GM19238 (cell line): ENCODE results near the gene KLHDC10.
"Not testable (repeated sequence)": the region's sequence is repeated elsewhere in the genome, so short reads cannot be mapped to it uniquely, and the experiment has no call there.

ENCODE experiments used
- DNase-seq: peaks from one replicate; pipeline ENCODE4 v3.0.0; 2011; ENCODE audit warnings: low spot score; ENCODE audit not compliant: insufficient read length

Gene KLHDC10

DNA sequence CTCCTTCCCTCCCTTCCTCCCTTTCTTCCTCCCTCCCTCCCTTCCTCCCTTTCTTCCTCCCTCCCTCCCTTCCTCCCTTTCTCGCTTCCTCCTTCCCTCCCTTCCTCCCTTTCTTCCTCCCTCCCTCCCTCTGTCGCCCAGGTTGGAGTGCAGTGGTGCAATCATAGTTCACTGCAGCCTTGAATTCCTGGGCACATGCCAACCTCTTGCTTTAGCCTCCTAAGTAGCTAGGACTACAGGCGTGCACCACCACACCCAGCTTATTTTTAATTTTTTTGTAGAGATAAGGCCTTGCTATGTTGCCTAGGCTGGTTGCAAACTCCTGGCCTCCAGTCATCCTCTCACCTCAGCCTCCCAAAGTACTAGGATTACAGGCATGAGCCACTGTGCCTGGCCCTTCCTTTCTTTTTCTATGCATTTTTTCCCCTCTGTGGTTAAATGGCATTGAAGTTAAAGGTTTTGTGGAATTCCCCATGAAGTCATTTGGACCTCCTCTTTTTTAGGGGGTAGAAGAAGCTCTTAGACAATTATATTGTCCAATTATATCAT is 9.6 kb downstream of the KLHDC10 start:
- no peak for DNase-seq

GRCh38 chr7:130083497-130083896 is 13.2 kb downstream of the KLHDC10 start:
- DNase-seq = not testable (repeated sequence)

DNA sequence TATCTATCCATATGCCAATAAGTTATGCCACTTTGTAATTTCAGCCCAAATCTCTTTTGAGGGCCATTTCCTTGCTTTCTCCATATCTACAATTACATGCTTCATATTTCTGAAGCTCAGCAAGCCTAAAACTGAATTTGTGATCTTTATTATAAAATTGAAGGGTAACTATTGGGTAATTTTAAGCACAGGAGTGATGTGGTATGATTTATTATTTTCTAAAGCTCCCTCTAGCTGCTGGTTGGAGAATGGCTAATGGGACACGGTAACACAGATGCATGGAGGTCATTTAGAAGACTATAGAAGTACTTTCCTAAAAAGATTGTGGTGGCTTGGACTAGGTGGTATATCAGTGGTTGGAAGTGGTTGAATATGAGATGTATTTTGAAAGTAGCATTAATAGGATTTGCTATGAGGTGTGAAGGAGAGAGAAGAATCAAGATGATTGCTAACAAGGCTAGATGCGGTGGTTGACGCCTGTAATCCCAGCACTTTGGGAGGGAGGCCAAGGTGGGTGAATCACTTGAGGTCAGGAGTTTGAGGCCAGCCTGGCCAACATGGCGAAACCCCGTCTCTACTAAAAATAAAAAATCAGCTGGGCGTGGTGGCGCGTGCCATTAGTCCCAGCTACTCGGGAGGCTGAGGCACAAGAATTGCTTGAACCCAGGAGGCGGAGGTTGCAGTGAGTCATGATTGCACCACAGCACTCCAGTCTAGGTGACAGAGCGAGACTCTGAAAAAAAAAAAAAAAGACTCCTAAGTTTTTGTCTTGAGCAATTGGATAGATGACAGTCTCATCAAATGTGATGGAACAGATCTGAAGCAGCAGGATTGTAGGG is 13.9 kb downstream of the KLHDC10 start:
- DNase-seq = no peak

DNA sequence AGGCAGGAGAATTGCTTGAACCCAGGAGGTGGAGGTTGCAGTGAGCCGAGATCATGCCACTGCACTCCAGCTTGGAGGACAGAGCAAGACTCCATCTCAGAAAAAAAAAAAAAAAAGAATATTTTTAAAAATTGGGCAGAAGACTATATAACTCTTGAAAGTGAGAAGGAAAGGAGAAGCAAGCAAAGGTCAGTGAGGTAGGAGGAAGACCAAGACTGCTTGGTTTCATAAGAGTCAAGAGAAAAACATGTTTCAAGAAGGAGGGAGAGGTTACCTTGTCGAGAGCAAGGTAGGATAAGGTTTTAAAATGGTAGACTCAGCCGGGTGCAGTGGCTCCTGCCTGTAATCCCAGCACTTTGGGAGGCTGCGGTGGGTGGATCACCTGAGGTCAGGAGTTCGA is 14.9 kb downstream of the KLHDC10 start:
- DNase-seq = not testable (repeated sequence)

GRCh38 chr7:130086938-130087337 is 16.6 kb downstream of the KLHDC10 start:
- DNase-seq = no peak

GRCh38 chr7:130087364-130087763 is 17.0 kb downstream of the KLHDC10 start:
- DNase-seq = no peak

- no peak for DNase-seq
Measured at GRCh38 chr7:130090745-130091532, 20.6 kb downstream of the KLHDC10 start.

DNA sequence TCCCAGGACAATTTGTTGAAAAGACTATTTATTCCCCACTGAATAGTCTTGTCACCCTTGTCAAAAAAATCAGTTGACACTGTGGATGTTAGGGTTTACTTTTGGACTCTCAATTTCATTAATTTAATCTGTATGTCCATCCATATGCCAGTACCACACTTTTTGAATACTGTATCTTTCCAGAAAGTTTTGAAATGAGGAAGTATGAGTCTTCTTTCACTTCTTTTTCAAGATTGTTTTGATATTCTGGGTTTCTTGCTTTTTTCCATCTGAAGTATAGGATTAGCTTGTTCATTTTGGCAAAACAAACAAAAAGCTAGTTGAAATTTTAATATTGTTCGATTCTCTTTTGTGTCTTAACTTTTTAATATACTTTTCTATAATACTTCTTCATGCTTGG is 21.7 kb downstream of the KLHDC10 start:
- DNase-seq = no peak

DNA sequence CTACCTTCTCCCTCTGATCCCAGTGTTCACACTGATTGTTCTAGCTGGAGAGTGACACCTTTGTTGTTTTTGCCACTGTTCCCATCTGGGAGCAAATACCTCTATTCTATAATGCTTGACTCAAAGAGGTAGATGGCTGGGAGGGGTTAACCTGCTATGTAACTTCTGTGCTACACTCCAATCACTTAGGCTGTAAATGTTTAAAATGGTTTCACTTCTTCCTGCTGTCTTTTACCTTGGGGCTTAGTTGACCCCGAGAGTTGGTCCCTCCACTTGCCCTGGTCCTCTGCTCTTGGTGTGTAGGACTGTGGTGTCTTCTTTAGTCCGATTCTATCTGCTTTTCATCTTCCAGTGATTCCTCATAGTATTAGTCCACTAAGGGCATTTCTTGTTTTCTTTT is 22.3 kb downstream of the KLHDC10 start:
- no peak for DNase-seq

DNA sequence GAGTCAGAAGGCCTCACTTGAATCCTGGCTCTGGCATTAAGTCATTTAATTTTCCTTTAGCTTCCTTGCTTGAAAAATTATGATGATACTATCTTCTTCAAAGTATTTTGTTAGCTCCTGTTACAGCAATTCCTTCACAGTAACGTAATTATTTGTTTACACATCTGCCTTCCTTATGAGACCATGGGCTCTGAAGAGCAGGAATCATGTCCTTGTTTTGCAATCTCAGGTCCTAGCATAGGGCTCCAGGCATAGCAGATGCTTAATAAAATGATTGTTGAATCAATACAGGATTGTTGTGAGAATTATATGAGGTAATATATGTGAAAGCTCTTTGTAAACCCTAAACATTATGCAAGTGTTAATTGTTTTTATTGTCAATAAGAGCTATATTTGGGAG is 25.5 kb downstream of the KLHDC10 start:
- DNase-seq = no peak

DNA sequence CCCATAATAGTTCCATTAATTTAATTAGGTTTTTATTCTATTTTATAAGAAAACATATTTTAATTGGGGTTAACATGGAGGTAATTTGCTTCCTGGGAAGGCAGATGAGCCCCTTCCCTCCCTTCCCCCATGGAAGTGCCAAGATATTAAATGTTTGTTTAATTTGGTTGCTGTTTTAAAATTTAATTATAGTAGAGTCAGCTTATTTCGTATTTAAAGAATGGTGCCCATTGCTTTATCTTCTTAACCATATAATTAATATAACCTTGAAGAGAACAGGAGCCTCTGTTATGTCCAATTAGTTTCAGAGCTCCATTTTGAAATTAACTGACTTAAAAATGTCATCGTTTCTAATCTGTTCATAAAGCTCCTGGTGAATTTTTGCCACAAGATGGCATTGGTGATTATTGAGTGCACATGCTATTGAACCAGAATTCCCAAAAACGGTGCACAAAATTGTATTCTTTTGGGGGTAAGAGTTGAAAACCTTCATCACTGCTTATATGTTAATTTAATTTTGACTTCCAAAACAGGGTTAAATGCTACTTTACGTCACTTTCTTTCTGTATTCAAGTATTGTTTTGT is 26.0 kb downstream of the KLHDC10 start:
- no peak for DNase-seq

DNA sequence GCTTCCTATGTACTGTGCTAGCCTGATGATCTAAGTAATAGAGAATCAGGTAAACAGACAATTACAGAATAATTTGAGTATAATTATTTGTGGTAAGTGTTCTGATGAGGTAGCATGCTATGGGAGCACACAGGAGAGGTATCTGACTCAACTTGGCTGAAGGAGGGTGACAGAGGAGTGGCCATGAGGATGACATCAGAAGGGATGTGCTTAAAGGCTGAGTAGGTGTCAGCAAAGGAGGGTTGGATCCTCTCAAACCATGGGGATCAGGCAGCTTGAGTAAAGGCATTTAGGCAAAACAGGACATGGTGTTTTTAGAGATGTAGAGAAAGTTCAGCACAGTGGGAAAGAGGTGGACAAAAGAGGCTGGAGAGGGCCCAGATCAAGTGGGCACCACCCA is 29.0 kb downstream of the KLHDC10 start:
- no peak for DNase-seq

DNA sequence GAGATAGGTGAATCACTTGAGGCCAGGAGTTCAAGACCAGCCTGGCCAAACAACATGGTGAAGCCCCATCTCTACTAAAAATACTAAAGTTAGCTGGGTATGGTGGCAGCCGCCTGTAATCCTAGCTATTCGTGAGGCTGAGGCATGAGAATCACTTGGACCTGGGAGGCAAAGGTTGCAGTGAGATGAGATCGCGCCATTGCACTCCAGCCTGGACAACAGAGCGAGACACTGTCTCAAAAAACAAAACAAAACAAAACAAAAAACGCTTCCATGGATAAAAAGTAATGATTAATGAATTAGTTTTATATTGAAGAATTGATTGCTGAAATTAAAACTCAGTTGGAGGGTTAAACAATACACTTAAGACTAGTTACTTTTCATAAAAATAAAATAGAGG is 32.3 kb downstream of the KLHDC10 start:
- no peak for DNase-seq

- no peak for DNase-seq
Measured at GRCh38 chr7:130107949-130108674, 37.8 kb downstream of the KLHDC10 start.

- no peak for DNase-seq
Measured at GRCh38 chr7:130108809-130109208, 38.5 kb downstream of the KLHDC10 start.

DNA sequence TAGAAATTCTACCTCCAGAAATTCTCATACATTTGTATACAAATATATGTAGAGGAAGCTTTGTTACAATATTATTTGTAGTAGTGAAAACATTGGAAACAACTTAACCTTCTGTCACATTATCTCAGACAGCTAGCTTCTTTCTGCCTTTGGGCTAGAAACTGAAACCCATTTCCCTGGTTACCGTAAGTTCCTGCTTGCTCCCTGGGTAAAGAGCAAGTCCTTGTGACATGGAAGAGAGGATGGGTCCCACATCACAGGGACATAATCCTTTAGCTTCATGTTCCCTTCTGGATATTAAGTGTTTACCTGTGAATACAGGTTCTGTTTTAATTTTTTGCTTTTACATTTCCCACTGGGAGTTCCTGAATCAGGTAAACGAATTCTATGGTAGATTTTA is 41.8 kb downstream of the KLHDC10 start:
- DNase-seq = no peak

DNA sequence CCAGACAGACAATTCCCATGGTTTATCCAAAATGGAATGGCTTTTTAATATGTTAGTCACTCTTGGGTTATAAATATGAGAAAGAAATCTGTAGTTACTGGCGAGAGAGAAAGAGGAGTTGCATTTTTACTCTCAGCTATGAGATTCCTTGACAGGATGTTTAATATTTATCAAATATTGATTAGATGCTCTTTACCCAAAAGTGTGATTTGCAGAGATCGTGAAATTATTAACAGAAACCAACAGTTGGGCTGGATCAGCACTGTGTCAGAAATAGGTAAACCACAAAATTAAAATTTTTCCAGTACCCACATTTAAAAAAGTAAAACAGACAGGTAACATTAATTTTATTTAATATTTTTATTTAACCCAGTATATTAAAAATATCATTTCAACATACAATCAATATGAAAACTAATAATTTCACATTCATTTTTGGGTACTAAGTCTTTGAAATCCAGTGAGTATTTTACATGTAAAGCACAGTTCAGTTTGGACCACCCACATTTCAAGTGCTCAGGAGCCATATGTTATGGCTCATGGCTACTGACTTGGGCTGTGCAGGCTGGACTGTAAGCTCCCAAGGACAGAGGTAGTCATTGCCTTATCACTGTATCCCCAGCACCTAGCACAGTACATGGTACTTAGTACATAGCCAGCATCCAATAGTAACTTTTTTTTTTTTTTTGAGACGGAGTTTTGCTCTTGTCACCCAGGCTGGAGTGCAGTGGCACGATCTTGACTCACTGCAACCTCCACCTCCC is 42.5 kb downstream of the KLHDC10 start:
- no peak for DNase-seq

DNA sequence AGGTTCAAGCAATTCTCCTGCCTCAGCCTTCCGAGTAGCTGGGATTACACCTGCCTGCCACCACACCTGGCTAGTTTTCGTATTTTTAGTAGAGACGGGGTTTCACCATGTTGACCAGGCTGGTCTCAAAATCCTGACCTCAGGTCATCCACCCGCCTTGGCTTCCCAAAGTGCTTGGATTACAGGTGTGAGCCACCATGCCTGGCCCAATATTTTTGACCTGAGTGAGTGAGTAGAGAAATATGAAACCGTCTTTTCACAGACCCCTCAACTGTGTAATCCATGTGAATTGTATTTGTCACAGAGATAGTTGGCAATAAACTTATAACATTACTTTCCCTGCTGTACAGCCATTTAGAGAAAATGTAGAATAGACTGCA is 43.1 kb downstream of the KLHDC10 start:
- not testable (repeated sequence) for DNase-seq

DNA sequence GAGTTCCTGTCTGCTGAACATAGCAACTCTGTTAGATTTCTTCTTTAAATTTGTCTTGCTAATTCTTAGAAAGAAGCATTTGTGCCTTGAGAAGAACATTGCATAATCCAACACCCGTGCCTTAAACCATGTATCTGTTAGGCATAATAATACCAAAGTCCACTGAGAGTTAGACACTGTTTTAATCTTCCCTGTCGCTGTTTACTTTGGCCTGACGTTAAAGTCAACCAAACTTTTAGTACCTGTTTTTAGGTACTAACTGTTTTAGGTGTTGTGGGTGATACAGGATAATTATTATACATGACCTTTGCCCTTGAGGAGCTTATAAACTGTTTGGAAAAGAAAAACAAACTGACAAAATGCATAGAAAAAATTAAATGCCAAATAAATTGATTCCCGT is 43.6 kb downstream of the KLHDC10 start:
- no peak for DNase-seq

- DNase-seq = no peak
Measured at GRCh38 chr7:130114374-130114773, 44.0 kb downstream of the KLHDC10 start.

GRCh38 chr7:130114776-130115175 is 44.4 kb downstream of the KLHDC10 start:
- no peak for DNase-seq
